Body of pancreas (tissue), 4 donors: ENCODE results near the gene COL6A1. TPM values are rescaled to one million over a fixed set of nuclear protein-coding genes. Genes with fewer than 3 reads are reported as not detected.
A peak's percentile ranks its signal among the peaks of the same experiment; 100 is the strongest.
"Not testable (repeated sequence)": the region's sequence is repeated elsewhere in the genome, so short reads cannot be mapped to it uniquely, and the experiment has no call there.

Experiments used
- ATAC-seq: fragments of 150-250 bp; one replicate; pipeline ENCODE4 v1.9.1; 2016
- DNase-seq, 4 donors: peaks; one replicate each; pipeline ENCODE4 v3.0.0-alpha.2; 2019
- H3K27ac ChIP-seq, 4 donors: fragments of 200-600 bp; sonication (generic); 1 replicate in 3 of 4; 2 replicates in 1 of 4; pipeline versions ENCODE4 v1.5.1 to v1.6.1; 2016 to 2019; ENCODE audit warnings: mild to moderate bottlenecking in 1 of 4, mixed read lengths in 1 of 4, moderate library complexity in 1 of 4
- H3K27me3 ChIP-seq, 2 donors: fragments of 200-600 bp; sonication (generic); one replicate each; pipeline ENCODE4 v1.6.0; 2016; ENCODE audit warnings: mild to moderate bottlenecking in 1 of 2
- H3K36me3 ChIP-seq, 2 donors: fragments of 200-600 bp; sonication (generic); replicated peaks in 1 of 2; 2 replicates each; pipeline ENCODE4 v1.5.1; 2016; ENCODE audit warnings: low read depth in 2 of 2; ENCODE audit not compliant: insufficient read depth in 1 of 2
- H3K4me1 ChIP-seq: fragments of 200-600 bp; sonication (generic); one replicate; pipeline ENCODE4 v1.6.0; 2016
- H3K4me3 ChIP-seq, 2 donors: fragments of 200-600 bp; sonication (generic); 1 replicate in 1 of 2; 2 replicates in 1 of 2; pipeline ENCODE4 v1.5.1; 2016 to 2019
- H3K9me3 ChIP-seq, 3 donors: fragments of 200-600 bp; sonication (generic); 1 replicate in 2 of 3; 2 replicates in 1 of 3; pipeline ENCODE4 v1.5.1; 2016
- POLR2A ChIP-seq, 3 donors: fragments of 450-650 bp; IDR thresholded peaks; one replicate each; pipeline ENCODE4 v1.6.1; 2016; ENCODE audit warnings: antibody characterized with exemption in 3 of 3, mild to moderate bottlenecking in 2 of 3
- WGBS, 2 donors: methylation state at CpG; one replicate each; pipeline ENCODE4 v1.1.5; 2017; 5-methylcytosine and 5-hydroxymethylcytosine counted together
- intact Hi-C: fragments of 100-400 bp; cut with DNase I; formaldehyde crosslinking; loops from one replicate; pipeline ENCODE4 v1.15.1; 2023
- total RNA-seq, 2 donors: library from RNA; depleted of rRNA; stranded (reverse); fragments of >200 nt; gene quantifications; one replicate each; pipeline ENCODE4 v1.1.0, GENCODE V29; 2016
- TF ChIP-seq, protein P1 (sequence below), 7 experiments: fragments of 450-650 bp in 4 of 7; fragments of 200-600 bp in 3 of 7; sonication (generic) in 3 of 7; IDR thresholded peaks; one replicate each; pipeline ENCODE4 v1.5.1; 2016 to 2019; ENCODE audit warnings: antibody characterized with exemption in 7 of 7

The COL6A1 gene
- total RNA-seq, 2 donors from 2014 or later = 112 to 314 TPM

DNA sequence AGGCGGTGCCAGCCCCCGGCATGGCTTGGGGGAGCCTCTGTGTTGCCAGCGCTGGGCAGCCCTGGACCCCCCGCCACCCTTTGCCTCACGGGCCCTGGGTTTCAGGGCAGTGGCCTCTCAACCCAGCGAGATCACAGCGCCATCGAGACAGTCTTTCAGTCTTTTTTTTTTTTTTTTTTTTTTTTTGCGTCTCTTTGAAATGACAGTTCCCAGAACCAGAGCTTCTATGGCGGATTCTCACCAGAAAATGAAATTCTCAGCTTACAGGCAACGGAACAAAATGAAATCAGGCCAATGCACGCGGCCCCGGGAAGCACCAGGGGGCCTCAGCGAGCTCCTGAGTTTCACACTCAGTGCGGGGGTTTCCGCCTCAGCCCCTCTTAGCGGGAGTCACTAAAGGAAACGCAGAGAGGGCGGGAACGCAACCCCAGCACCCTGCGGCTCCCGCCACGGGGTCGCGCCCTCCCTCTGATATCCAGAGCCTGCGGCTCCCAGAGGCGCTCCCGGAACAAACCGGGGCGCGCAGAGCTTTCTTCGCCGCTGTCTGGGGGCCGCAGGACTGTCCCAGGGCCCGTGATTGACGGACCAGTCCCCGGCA lies 8.0 kb upstream of the COL6A1 start:
- intact Hi-C loops = no loop called here
- WGBS, 2 donors = 1 to 10% methylated on average over 14 to 35 of the region's 38 CpGs
- no peaks in the 10 kb centered on the region for H3K36me3 ChIP-seq
- H3K27ac ChIP-seq = peak overlapping the region; percentile 39 to 70 (median 56)
- DNase-seq = peak; percentile 68 to 78 (median 72)
- no peaks in the 10 kb centered on the region for H3K9me3 ChIP-seq
- peak; percentile 64 for ATAC-seq
- peak overlapping the region; percentile 24 to 42 for H3K4me3 ChIP-seq
- TF ChIP-seq POLR2A (IDR thresholded peaks at IDR 0.05) = peak in 2 of 3 donors; percentile 27 to 43
- TF ChIP-seq, protein P1, sequence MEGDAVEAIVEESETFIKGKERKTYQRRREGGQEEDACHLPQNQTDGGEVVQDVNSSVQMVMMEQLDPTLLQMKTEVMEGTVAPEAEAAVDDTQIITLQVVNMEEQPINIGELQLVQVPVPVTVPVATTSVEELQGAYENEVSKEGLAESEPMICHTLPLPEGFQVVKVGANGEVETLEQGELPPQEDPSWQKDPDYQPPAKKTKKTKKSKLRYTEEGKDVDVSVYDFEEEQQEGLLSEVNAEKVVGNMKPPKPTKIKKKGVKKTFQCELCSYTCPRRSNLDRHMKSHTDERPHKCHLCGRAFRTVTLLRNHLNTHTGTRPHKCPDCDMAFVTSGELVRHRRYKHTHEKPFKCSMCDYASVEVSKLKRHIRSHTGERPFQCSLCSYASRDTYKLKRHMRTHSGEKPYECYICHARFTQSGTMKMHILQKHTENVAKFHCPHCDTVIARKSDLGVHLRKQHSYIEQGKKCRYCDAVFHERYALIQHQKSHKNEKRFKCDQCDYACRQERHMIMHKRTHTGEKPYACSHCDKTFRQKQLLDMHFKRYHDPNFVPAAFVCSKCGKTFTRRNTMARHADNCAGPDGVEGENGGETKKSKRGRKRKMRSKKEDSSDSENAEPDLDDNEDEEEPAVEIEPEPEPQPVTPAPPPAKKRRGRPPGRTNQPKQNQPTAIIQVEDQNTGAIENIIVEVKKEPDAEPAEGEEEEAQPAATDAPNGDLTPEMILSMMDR (IDR thresholded peaks at IDR 0.05) = peak; percentile 27 to 66 (median 57)
- H3K27me3 ChIP-seq = peaks cover 0 to 15% of the 10 kb centered on the region in 2 donors
- peaks cover 31% of the 10 kb centered on the region for H3K4me1 ChIP-seq

DNA sequence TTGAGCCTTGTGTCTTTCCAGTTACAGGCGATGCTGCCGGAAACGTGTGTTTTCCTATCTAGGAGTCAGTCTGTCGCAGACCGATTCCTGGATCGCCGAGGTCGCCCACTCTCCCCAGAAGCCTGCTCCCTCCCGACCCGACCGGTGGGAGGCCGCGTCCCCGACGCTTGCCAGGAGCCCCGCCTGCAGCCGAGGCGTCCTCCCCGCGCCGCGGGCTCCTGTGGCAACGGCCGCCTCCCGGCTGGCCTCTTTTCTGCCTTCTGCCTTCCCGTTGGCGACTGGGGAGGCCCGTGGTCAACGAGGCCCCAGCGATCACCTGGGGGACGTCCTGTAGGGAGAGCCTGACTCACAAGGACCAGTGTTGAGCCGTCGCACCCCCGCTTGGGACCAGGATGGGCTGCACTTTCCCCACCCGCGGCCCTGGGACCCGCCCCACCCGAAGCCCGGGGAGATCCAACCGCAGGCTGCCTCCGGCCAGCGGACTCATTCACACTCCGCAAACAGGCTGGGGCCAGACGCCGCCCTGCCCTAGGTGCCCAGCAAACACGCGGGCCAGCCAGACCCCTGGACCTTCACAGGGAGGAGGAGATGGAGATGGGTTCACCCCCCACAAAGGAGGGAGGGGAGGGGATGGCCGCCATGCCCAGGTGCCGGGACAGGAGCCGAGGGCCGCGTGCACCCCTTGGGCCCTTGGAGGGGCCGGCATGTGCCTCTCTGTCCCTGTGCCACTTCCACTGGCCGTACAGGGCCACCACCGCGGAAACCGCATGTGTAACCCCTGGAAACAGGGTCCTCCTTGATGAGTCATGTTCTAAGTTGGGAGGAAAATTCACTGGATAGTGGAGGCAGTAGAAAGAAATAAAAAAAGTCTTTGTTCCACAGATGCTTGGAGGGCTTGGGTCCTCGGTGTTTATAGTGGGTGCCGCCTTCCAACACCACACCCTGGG lies 7.2 kb upstream of the COL6A1 start:
- intact Hi-C loops = no loop called here
- peaks cover 31% of the 10 kb centered on the region for H3K4me1 ChIP-seq
- 10 to 33% methylated on average over 11 to 57 of the region's 59 CpGs for WGBS, 2 donors
- H3K9me3 ChIP-seq = no peaks in the 10 kb centered on the region
- H3K36me3 ChIP-seq = no peaks in the 10 kb centered on the region
- ATAC-seq (peak; percentile 22), DNase-seq (peak; percentile 32 to 40 (median 34))
- H3K4me3 ChIP-seq = peak overlapping the region; percentile 24 to 42
- peak in 1 of 3 donors; percentile 9 for TF ChIP-seq POLR2A (IDR thresholded peaks at IDR 0.05)
- TF ChIP-seq, protein P1 (IDR thresholded peaks at IDR 0.05) = no peak
- H3K27ac ChIP-seq = peak overlapping the region; percentile 39 to 70 (median 56)
- peaks cover 0 to 15% of the 10 kb centered on the region in 2 donors for H3K27me3 ChIP-seq

DNA sequence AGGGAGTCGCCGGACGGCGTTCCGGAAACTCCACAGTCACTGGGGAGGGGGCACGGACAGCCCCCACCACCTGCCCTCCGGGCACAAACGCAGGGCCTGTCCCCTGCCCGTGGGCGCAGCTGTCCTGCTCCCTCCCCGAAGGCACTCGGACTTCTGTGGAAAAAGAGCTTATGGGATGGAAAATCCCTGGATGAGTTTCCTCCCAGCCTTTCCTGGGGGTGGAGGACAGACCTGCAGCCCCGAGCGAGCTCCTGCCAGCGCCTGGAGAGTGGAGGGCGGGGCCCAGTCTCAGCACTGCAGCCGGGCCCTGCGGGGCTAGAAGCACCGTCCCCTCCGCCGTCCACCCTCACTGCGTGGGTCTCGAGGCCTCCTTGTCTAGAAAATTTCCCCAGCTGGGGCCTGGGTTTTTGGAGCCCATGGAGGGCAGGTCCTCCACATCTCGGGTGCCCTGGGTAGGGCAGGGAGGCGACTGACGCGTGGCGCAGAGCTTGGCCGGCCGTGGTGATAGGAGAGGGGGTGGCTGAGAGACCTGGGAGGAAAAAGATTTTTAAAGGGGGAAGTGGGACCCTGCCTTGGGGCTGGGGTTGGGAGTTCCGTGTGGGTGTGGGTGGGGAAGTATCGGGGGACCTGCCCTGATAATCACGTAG lies 6.4 kb upstream of the COL6A1 start:
- WGBS, 2 donors = 35 to 60% methylated on average over 20 to 33 of the region's 33 CpGs
- TF ChIP-seq, protein P1 (IDR thresholded peaks at IDR 0.05) = no peak
- no peak for TF ChIP-seq POLR2A (IDR thresholded peaks at IDR 0.05)
- intact Hi-C loops = no loop called here
- ATAC-seq (no peak), DNase-seq (peak in 1 of 4 donors; percentile 27)
- peaks cover 0 to 15% of the 10 kb centered on the region in 2 donors for H3K27me3 ChIP-seq
- no peak overlapping the region for H3K4me3 ChIP-seq
- peaks cover 31% of the 10 kb centered on the region for H3K4me1 ChIP-seq
- H3K27ac ChIP-seq = peak overlapping the region in 1 of 4 donors; percentile 70
- no peaks in the 10 kb centered on the region for H3K9me3 ChIP-seq
- H3K36me3 ChIP-seq = no peaks in the 10 kb centered on the region

DNA sequence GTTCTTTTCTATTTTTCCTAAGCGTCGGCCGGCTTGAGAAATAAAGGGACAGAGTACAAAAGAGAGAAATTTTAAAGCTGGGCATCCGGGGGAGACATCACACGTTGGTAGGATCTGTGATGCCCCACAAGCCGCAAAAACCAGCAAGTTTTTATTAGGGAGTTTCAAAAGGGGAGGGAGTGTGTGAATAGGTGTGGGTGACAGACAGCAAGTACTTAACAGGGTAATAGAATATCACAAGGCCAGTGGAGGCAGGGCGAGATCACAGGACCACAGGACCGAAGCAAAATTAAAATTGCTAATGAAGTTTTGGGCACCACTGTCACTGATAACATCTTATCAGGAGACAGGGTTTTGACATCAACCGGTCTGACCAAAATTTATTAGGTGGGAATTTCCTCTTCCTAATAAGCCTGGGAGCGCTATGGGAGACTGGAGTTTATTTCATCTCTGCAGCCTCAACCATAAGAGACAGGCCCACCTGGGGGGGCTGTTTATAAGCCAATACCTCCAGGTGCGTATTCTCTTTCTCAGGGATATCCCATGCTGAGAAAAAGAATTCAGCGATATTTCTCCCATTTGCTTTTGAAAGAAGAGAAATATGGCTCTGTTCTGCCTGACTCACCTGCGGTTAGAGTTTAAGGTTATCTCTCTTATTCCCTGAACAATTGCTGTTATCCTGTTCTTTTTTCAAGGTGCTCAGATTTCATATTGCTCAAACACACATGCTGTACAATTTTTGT lies 5.7 kb upstream of the COL6A1 start:
- peaks cover 0 to 15% of the 10 kb centered on the region in 2 donors for H3K27me3 ChIP-seq
- peaks cover 28% of the 10 kb centered on the region for H3K4me1 ChIP-seq
- H3K27ac ChIP-seq, H3K36me3 ChIP-seq, DNase-seq, H3K9me3 ChIP-seq, H3K4me3 ChIP-seq, intact Hi-C loops, ATAC-seq: not testable (repeated sequence)
- WGBS, 2 donors = 49 to 75% methylated on average over 13 of the region's 13 CpGs
